ENCODE measurements around the gene ZMYM2. TPM values are rescaled to one million over a fixed set of nuclear protein-coding genes. Genes with fewer than 3 reads are reported as not detected.

ZMYM2 gene
- total RNA-seq, 1 donor: 62.5 TPM

DNA sequence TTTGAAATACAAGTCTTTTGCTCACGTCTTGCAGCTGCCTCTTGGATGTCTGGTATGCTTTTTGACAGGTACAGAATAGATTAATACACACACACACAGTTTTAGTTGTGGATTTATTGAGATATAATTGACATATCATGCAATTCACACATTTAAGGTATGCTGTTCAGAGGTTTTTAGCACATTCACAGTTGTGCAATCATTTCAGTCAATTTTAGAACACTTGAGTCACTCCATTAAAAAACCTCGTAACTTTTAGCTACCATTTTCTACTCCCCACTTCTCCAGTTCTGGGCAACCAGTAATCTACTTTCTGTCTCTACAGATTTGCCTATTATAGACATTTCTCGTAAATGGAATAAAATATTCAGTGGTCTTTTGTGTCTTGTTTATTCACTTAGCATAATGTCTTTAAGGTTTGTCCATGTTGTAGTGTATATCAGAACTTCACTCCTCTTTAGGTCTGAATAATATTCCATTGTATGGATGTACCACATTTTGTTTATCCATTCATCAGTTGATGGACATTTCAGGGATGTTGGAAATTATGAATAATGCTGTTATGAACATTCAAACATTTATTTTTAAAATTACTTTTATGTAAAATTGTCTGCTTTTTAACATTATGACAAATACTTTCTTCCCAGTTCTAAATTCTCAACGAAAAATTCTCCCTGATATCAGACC lies 2.5 kb upstream of the ZMYM2 start:
- DNase-seq (ENCODE audit: low read depth): no peak

GRCh38 chr13:19957320-19958154 lies 990 bp upstream of the ZMYM2 start:
- peak overlapping the region; percentile 57 for H3K4me3 ChIP-seq (ENCODE audit: low read depth, low read length)
- TF ChIP-seq CTCF (IDR thresholded peaks at IDR 0.05; ENCODE audit: insufficient read depth, low read length): peak; percentile 65
- peak; percentile 64 for DNase-seq (ENCODE audit: low read depth)

More for the DNA sequence above, 2.5 kb upstream of the ZMYM2 start:
- TF ChIP-seq CTCF (IDR thresholded peaks at IDR 0.05; ENCODE audit: insufficient read depth, low read length): no peak
- H3K4me3 ChIP-seq (ENCODE audit: low read depth, low read length): no peak overlapping the region

DNA sequence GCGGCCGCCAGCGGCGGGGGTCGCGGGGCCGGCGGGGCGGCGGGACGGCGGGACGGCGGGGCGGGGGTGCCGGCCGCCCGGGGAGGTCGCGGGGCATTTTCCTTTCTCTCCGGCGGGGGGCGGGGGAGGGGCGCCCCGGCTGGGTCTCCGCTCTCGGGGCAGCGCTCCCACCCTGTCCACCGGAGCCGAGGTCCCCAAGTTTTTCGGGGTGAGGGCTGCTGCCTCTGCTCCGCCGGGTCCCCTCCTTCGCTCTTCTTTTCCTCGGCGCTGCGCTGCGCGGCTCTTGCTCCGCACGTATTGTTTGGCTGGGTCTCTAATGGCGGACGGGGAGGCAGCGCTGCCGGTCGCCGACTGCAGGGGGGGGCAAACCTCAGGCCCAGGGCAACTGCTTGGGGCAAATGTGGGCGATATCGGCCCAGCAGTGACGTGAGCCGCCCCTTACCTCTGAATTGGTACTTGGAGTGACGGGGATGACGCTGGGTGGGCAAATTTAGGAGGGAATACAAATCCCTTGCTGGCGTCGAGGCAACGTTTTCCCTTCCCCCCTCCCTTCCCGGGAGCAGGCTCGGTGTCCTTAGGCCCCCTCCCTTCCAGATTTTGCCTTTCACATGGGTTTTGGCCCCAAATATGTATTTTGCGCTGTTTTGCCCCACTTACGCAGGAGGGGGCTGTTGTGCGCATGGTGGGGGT lies 759 bp downstream of the ZMYM2 start:
- peak; percentile 41 for TF ChIP-seq CTCF (IDR thresholded peaks at IDR 0.05; ENCODE audit: insufficient read depth, low read length)
- peak overlapping the region; percentile 86 for H3K4me3 ChIP-seq (ENCODE audit: low read depth, low read length)
- DNase-seq (ENCODE audit: low read depth): peak; percentile 38

DNA sequence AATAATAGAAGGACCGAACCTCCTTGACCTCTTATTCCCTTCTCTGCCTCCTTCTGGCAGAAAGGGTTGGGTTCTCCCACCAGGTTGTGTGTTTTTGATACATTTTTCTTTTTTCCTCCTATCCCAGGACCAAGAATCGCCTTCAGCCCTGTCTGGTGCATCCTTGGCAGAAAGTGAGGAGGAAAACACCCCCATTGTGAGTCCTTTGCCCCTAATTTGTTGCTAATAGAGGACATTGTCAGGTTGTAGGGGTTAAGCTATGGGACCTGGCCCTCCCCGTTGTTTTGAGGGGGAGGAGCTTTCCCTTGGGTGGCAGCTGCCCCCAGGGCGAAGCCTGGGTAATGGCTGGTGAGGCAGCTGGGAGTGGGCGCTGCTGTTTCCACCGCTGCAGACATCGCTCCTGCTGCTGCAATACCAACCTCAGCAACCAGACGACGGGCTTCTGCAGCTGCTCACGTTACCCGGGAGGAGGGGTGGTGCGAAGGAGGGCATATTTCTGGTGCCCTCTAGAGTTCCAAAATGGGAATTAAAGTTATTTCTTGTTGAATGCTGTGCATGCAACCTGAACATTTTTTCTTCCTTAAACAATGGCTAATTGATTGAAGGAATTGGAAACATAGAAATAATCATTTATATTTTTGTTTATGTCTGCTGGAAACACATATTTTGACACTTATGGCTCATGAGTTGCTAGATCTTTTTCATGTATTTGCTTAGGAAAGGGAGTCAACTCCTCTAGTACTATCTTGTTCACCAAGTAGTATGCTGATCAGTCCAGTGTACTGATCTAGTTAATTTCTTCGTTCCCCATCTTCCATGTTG lies 1.5 kb downstream of the ZMYM2 start:
- DNase-seq (ENCODE audit: low read depth): peak; percentile 87
- H3K4me3 ChIP-seq (ENCODE audit: low read depth, low read length): peak overlapping the region; percentile 86
- peak; percentile 98 for TF ChIP-seq CTCF (IDR thresholded peaks at IDR 0.05; ENCODE audit: insufficient read depth, low read length)

- DNase-seq (ENCODE audit: low read depth): no peak
- peak overlapping the region; percentile 86 for H3K4me3 ChIP-seq (ENCODE audit: low read depth, low read length)
Measured at GRCh38 chr13:19960653-19960976, 2.1 kb downstream of the ZMYM2 start.

More at GRCh38 chr13:19960653-19960976, 2.1 kb downstream of the ZMYM2 start:
- TF ChIP-seq CTCF (IDR thresholded peaks at IDR 0.05; ENCODE audit: insufficient read depth, low read length): no peak
